ENCODE measurements around the gene TMEM98.
"Not testable (repeated sequence)": the region's sequence is repeated elsewhere in the genome, so short reads cannot be mapped to it uniquely, and the experiment has no call there.

Gene TMEM98

GRCh38 chr17:32916134-32916533, 11.8 kb upstream of the TMEM98 start:
- no peak overlapping the region for H3K4me3 ChIP-seq (ENCODE audit: low read depth, low read length)

GRCh38 chr17:32917081-32917480, 10.9 kb upstream of the TMEM98 start:
- TF ChIP-seq CTCF (IDR thresholded peaks at IDR 0.05; ENCODE audit: borderline replicate concordance, insufficient read depth, low read depth, low read length) = no peak
- H3K4me3 ChIP-seq (ENCODE audit: low read depth, low read length) = no peak overlapping the region

More at GRCh38 chr17:32916134-32916533, 11.8 kb upstream of the TMEM98 start:
- no peak for TF ChIP-seq CTCF (IDR thresholded peaks at IDR 0.05; ENCODE audit: borderline replicate concordance, insufficient read depth, low read depth, low read length)

- no peak for TF ChIP-seq CTCF (IDR thresholded peaks at IDR 0.05; ENCODE audit: borderline replicate concordance, insufficient read depth, low read depth, low read length)
Observed at GRCh38 chr17:32917842-32918241, 10.1 kb upstream of the TMEM98 start.

GRCh38 chr17:32919876-32920275, 8.1 kb upstream of the TMEM98 start:
- not testable (repeated sequence) for H3K4me3 ChIP-seq (ENCODE audit: low read depth, low read length)

More at GRCh38 chr17:32917842-32918241, 10.1 kb upstream of the TMEM98 start:
- no peak overlapping the region for H3K4me3 ChIP-seq (ENCODE audit: low read depth, low read length)

- H3K4me3 ChIP-seq (ENCODE audit: low read depth, low read length) = no peak overlapping the region
Observed at GRCh38 chr17:32920293-32920692, 7.7 kb upstream of the TMEM98 start.

GRCh38 chr17:32921017-32921416, 6.9 kb upstream of the TMEM98 start:
- H3K4me3 ChIP-seq (ENCODE audit: low read depth, low read length) = no peak overlapping the region
- TF ChIP-seq CTCF (IDR thresholded peaks at IDR 0.05; ENCODE audit: borderline replicate concordance, insufficient read depth, low read depth, low read length) = no peak

More at GRCh38 chr17:32920293-32920692, 7.7 kb upstream of the TMEM98 start:
- no peak for TF ChIP-seq CTCF (IDR thresholded peaks at IDR 0.05; ENCODE audit: borderline replicate concordance, insufficient read depth, low read depth, low read length)

GRCh38 chr17:32923905-32924304, 4.0 kb upstream of the TMEM98 start:
- not testable (repeated sequence) for H3K4me3 ChIP-seq (ENCODE audit: low read depth, low read length)

GRCh38 chr17:32926183-32926582, 1.8 kb upstream of the TMEM98 start:
- no peak for TF ChIP-seq CTCF (IDR thresholded peaks at IDR 0.05; ENCODE audit: borderline replicate concordance, insufficient read depth, low read depth, low read length)
- no peak overlapping the region for H3K4me3 ChIP-seq (ENCODE audit: low read depth, low read length)

- not testable (repeated sequence) for H3K4me3 ChIP-seq (ENCODE audit: low read depth, low read length)
Observed at GRCh38 chr17:32926789-32927188, 1.2 kb upstream of the TMEM98 start.
